Head of caudate nucleus (tissue), 42 donors: ENCODE results near the gene ANKS1A.
"Not testable (repeated sequence)": the region's sequence is repeated elsewhere in the genome, so short reads cannot be mapped to it uniquely, and the experiment has no call there.

Experiments
- DNase-seq, 42 donors: peaks; one replicate each; pipeline versions ENCODE4 v3.0.0 to v3.0.0-alpha.2; 2020 to 2021; ENCODE audit warnings: mixed read lengths in 7 of 42
- intact Hi-C: fragments of 100-400 bp; cut with DNase I; formaldehyde crosslinking; loops from one replicate; pipeline ENCODE4 v1.15.0; 2022

The ANKS1A gene, protein sequence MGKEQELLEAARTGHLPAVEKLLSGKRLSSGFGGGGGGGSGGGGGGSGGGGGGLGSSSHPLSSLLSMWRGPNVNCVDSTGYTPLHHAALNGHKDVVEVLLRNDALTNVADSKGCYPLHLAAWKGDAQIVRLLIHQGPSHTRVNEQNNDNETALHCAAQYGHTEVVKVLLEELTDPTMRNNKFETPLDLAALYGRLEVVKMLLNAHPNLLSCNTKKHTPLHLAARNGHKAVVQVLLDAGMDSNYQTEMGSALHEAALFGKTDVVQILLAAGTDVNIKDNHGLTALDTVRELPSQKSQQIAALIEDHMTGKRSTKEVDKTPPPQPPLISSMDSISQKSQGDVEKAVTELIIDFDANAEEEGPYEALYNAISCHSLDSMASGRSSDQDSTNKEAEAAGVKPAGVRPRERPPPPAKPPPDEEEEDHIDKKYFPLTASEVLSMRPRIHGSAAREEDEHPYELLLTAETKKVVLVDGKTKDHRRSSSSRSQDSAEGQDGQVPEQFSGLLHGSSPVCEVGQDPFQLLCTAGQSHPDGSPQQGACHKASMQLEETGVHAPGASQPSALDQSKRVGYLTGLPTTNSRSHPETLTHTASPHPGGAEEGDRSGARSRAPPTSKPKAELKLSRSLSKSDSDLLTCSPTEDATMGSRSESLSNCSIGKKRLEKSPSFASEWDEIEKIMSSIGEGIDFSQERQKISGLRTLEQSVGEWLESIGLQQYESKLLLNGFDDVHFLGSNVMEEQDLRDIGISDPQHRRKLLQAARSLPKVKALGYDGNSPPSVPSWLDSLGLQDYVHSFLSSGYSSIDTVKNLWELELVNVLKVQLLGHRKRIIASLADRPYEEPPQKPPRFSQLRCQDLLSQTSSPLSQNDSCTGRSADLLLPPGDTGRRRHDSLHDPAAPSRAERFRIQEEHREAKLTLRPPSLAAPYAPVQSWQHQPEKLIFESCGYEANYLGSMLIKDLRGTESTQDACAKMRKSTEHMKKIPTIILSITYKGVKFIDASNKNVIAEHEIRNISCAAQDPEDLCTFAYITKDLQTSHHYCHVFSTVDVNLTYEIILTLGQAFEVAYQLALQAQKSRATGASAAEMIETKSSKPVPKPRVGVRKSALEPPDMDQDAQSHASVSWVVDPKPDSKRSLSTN

GRCh38 chr6:34888874-34889555, at the start of gene ANKS1A:
TSS of gene ANKS1A (plus strand) at chr6:34889255. CDS start at chr6:34889403, 148 bp downstream.
- intact Hi-C loops: loop anchor here (10.0 kb wide), 2 partner anchors 94 to 134 kb away; partner anchors contain the start of genes BLTP3A and SNRPC
- DNase-seq: peak; percentile 74 to 96 (median 92)

DNA sequence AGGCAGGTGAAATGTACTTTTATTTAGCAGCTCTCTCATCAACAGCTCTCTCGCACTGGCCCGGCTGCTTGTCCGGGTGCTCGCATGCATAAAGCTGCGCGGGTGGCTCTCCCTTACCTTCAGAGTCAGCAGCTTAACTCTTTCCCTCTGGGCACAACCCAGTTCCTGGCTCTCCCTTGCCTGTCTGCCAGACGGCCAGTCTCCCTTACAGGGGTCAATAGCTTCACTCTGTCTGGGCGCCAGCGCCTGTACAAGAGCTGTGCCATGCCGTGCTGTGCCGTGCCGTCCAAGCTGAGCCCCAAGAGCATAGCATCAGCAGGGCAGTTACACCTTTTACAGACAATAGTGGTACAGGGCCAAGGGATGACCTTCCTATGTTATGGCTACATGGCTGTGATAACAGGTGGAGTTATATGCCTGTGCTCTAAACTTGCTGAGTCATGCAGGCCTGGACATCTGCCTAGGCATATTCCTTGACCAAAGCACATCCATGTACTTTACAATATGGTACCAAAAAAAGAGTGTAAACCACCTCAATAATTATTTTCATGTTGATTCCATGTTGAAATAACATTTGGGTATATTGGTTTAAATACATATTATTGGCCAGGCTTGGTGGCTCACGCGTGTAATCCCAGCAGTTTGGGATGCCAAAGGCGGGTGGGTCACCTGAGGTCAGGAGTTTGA, 49.2 kb upstream of the ANKS1A start:
- intact Hi-C loops: no loop called here
- peak in 1 of 42 donors; percentile 30 for DNase-seq

- DNase-seq, intact Hi-C loops: not testable (repeated sequence)
Observed at GRCh38 chr6:34849066-34849465, 40.0 kb upstream of the ANKS1A start.

DNA sequence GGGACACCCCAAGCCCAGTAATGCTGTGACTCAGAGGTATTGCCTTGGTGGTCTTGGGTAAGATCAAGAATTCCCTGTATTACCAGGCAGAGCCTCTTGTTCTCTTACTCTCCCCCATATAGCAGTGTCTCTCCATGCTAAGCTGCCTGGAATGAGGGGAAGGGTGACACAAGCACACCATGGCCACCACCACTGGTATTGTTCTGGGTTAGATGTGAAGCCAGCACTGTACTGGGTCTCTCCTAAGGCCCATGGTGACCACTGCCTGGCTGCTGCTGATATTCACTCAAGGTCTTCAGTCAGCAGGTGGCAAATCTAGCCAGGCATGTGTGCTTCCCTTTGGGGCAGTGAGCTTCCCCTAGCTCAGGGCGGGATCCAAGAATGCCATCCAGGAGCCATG, 37.7 kb upstream of the ANKS1A start:
- intact Hi-C loops: no loop called here
- no peak for DNase-seq

DNA sequence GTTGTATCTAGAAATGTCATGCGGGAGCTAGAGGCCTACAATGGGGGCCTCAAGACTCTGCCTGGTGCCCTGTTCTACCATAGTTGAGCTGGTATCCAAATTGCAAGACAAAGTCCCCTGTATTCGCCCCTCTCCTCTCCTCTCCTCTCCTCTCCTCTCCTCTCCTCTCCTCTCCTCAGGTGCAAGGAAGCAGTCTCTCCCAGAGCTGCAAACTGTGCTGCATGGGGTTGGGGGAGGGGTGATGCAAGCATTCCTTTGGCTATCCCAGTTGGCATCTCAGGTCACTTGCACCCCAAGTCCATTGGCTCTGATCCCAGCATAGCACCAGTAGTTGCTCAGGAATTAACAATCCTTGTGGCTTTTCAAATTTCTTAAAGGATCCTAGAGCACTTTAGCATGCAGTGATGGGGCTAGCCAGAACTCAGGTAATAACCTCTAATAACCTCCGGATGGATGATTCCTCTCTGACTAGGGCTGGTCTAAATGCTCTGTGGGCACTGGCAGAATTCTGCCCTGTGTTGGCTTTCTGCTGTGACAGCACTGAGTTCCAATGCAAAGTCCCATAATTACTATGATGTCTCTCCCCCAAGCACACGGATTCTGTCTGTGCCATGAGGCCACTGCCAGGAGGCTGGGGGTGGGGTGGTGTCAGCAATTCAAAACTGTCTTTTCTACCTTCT, 36.5 kb upstream of the ANKS1A start:
- DNase-seq: no peak
- intact Hi-C loops: no loop called here

GRCh38 chr6:34855463-34855862, 33.6 kb upstream of the ANKS1A start:
- DNase-seq: no peak
- intact Hi-C loops: no loop called here

- intact Hi-C loops: no loop called here
- DNase-seq: no peak
Observed at GRCh38 chr6:34858681-34859080, 30.4 kb upstream of the ANKS1A start.

DNA sequence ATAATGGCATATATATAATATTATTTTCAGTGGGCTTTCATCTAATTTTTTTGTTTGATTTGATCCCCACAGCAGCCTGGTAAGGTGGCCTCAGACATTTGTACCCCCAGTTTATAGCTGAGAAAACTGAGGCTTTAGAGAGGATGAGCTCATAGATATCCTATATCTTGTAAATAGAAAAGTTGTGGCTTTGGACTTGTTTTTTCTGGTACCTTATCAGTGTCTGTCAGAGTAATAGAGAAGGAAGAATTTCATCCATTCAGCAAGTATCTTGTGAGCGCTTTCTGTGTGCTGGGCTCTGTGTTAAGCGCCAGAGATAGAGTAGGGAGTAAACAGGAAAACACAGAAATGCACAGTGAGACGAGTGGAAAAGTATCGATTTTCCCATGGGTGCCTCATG, 29.1 kb upstream of the ANKS1A start:
- DNase-seq: no peak
- intact Hi-C loops: no loop called here

GRCh38 chr6:34860776-34861175, 28.3 kb upstream of the ANKS1A start:
- intact Hi-C loops: no loop called here
- no peak for DNase-seq

DNA sequence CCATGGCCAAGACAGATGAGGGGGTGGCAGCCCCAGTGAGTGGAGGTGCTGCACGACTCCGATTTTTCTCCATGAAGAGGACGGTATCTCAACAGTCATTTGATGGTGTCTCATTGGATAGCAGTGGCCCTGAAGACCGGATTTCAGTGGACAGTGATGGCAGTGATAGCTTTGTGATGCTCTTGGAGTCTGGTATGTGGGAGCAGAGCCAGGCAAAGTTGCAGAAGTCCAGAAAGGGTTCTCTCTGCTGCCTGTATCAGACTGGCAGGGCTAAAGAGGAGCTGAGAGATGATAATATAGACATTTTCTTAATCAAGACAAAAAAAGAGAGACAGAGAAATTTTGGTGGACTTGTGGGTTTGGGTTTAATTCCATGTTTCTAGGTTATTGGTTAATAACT, 25.0 kb upstream of the ANKS1A start:
- no peak for DNase-seq
- intact Hi-C loops: no loop called here

GRCh38 chr6:34865107-34865506, 23.9 kb upstream of the ANKS1A start:
- intact Hi-C loops: no loop called here
- DNase-seq: no peak

DNA sequence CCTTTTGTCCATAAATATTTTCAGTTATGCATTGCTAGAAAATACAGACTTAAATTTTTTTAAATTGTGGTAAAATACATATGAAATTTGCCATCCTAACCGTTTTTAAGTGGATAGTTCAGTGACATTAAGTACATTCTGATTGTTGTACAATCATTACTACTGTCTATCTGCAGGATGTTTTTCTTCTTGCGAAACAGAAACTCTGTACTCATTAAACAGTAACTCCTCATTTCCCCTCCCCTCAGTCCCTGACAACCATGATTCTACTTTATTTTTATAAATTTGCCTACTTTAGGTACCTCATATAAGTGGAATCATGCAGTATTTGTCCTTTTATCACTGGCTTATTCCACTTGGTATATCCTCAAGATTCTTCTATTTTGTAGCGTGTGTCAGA, 22.5 kb upstream of the ANKS1A start:
- intact Hi-C loops: no loop called here

GRCh38 chr6:34867484-34867883, 21.6 kb upstream of the ANKS1A start:
- intact Hi-C loops: no loop called here
- no peak for DNase-seq

More for the DNA sequence above, 22.5 kb upstream of the ANKS1A start:
- DNase-seq: no peak

DNA sequence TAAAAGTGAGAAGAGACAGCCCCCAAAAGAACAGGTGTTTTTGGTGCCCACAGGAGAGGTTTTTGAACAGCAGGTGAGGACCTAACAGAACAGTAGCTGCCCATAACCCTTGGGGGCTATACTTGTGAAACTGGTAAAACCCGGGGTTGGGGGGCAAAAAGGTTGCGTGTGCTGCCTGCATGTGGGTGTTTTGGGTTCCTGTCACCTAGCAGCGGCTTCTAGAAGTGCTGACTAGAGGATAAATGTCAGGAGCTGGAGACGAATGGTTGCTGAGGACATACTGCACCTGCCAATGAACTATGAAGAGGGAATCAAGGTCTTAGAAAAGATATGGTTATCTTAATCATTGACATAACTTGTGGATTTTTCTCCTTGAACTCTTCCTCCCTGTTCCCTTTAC, 17.2 kb upstream of the ANKS1A start:
- no peak for DNase-seq
- intact Hi-C loops: no loop called here

DNA sequence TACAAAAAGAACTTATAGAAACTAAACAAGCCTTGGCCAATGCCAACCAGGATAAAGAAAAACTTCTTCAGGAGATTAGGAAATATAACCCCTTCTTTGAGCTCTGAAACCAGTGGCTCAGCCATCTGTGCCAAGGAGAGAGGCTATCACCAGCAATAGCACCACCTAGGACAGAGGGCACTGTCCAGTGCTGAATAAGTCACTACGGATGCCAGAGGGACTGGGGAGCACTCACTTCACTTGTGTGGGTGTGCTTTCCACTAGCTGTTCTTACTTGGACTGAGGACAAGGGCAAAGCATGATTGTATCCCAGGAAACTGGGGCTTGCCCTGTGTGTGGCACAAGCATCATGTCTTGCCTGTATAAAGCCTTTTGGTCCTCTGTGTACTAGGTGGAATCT, 16.7 kb upstream of the ANKS1A start:
- no peak for DNase-seq
- intact Hi-C loops: no loop called here

DNA sequence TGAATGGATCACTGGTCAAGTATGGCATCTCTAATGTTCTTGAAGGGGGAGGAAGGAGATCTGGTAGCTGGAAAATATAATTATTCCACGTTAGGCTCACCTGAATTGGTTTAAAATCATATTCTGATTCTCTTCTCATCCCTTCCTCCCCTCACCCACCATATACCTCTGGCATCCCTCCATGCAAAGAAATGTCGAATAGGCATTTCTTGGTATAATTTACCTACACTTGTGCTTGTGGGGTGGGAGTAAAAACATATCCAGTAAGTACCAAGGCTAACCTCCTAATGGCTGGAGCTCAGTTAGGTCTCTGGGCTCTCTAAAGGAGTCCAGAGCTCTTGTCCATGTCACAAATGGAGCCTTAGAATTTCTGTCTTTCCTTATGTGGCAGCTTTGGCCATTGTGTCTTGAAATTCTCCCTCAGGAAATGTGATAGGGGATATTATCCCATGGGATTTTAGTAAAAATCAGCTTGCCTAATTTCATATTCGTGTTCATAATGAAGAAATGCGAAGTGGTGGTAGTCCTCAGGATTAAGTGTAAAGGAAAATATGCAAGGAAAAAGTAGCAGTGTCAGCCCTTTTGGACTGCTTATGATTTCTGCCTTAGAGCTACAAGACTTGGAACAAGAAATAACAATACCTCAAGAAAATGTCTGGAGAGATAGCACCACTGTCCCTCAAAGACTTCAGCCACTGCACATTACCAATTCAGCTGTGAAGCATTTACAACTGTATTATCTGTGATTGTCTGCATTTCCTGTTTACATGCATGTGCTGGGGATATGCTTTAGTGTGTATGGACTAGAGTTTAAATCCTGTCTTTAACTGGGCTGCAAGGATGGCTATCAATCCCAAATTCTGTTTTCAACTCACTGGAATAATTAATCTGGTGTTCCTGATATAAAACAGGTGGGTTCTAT, 13.5 kb upstream of the ANKS1A start:
- intact Hi-C loops: no loop called here
- no peak for DNase-seq

- DNase-seq: no peak
- intact Hi-C loops: no loop called here
Observed at GRCh38 chr6:34876472-34876871, 12.6 kb upstream of the ANKS1A start.
